Measurements from ENCODE around the gene VPREB3.
A peak's percentile ranks its signal among the peaks of the same experiment; 100 is the strongest.
"Not testable (repeated sequence)": the region's sequence is repeated elsewhere in the genome, so short reads cannot be mapped to it uniquely, and the experiment has no call there.

Gene VPREB3

GRCh38 chr22:23750714-23751440 is 3.3 kb downstream of the VPREB3 start, which contains the start of gene ZNF70:
Gene ZNF70 (minus strand): TSS chr22:23751112. CDS start chr22:23745140, 5,972 bp downstream.
- FAIRE-seq (peak; percentile 90), DNase-seq (ENCODE audit: insufficient read length, low spot score) (peak; percentile 88)
- TF ChIP-seq TAF1 (IDR thresholded peaks at IDR 0.05; ENCODE audit: low read depth, low read length): peak; percentile 43; the same call in 1 of the 2 replicates
- no peak for TF ChIP-seq SPI1 (IDR thresholded peaks at IDR 0.05; ENCODE audit: low read depth, low read length)

GRCh38 chr22:23750367-23750713 is 3.9 kb downstream of the VPREB3 start:
- no peak for DNase-seq (ENCODE audit: insufficient read length, low spot score)
- no peak for FAIRE-seq
- TF ChIP-seq PAX5 (IDR thresholded peaks at IDR 0.05; ENCODE audit: insufficient read depth, low read length, severe bottlenecking): no peak
- no peak for TF ChIP-seq TAF1 (IDR thresholded peaks at IDR 0.05; ENCODE audit: low read depth, low read length)
- no peak for TF ChIP-seq POLR2A (IDR thresholded peaks at IDR 0.05; ENCODE audit: low read depth, low read length)
- TF ChIP-seq POLR2AphosphoS5 (IDR thresholded peaks at IDR 0.05; ENCODE audit: low read depth, low read length): no peak
- no peak for TF ChIP-seq SPI1 (IDR thresholded peaks at IDR 0.05; ENCODE audit: low read depth, low read length)
- no peak for TF ChIP-seq POU2F2 (IDR thresholded peaks at IDR 0.05; ENCODE audit: low read depth, low read length)

- FAIRE-seq (peak; percentile 9), DNase-seq (ENCODE audit: insufficient read length, low spot score) (no peak)
- TF ChIP-seq POU2F2 (IDR thresholded peaks at IDR 0.05; ENCODE audit: low read depth, low read length) (no peak), PAX5 (IDR thresholded peaks at IDR 0.05; ENCODE audit: insufficient read depth, low read length, severe bottlenecking) (no peak), POLR2A (IDR thresholded peaks at IDR 0.05; ENCODE audit: low read depth, low read length) (no peak), TAF1 (IDR thresholded peaks at IDR 0.05; ENCODE audit: low read depth, low read length) (no peak), SPI1 (IDR thresholded peaks at IDR 0.05; ENCODE audit: low read depth, low read length) (no peak), POLR2AphosphoS5 (IDR thresholded peaks at IDR 0.05; ENCODE audit: low read depth, low read length) (no peak)
These were observed 4.4 kb downstream of the VPREB3 start for GRCh38 chr22:23749841-23750301.

- FAIRE-seq: no peak
- no peak for DNase-seq (ENCODE audit: insufficient read length, low spot score)
- TF ChIP-seq PAX5 (IDR thresholded peaks at IDR 0.05; ENCODE audit: insufficient read depth, low read length, severe bottlenecking): no peak
- no peak for TF ChIP-seq SPI1 (IDR thresholded peaks at IDR 0.05; ENCODE audit: low read depth, low read length)
- TF ChIP-seq POLR2A (IDR thresholded peaks at IDR 0.05; ENCODE audit: low read depth, low read length): no peak
- no peak for TF ChIP-seq TAF1 (IDR thresholded peaks at IDR 0.05; ENCODE audit: low read depth, low read length)
- no peak for TF ChIP-seq POU2F2 (IDR thresholded peaks at IDR 0.05; ENCODE audit: low read depth, low read length)
- no peak for TF ChIP-seq POLR2AphosphoS5 (IDR thresholded peaks at IDR 0.05; ENCODE audit: low read depth, low read length)
These were observed 8.4 kb downstream of the VPREB3 start for GRCh38 chr22:23745791-23746190.

- TF ChIP-seq POLR2AphosphoS5 (IDR thresholded peaks at IDR 0.05; ENCODE audit: low read depth, low read length) (no peak), SPI1 (IDR thresholded peaks at IDR 0.05; ENCODE audit: low read depth, low read length) (no peak), POU2F2 (IDR thresholded peaks at IDR 0.05; ENCODE audit: low read depth, low read length) (no peak), PAX5 (IDR thresholded peaks at IDR 0.05; ENCODE audit: insufficient read depth, low read length, severe bottlenecking) (no peak), POLR2A (IDR thresholded peaks at IDR 0.05; ENCODE audit: low read depth, low read length) (no peak), TAF1 (IDR thresholded peaks at IDR 0.05; ENCODE audit: low read depth, low read length) (no peak)
- DNase-seq (ENCODE audit: insufficient read length, low spot score) (no peak), FAIRE-seq (no peak)
These were observed 9.7 kb downstream of the VPREB3 start for GRCh38 chr22:23744485-23744884.

- FAIRE-seq (no peak), DNase-seq (ENCODE audit: insufficient read length, low spot score) (no peak)
- TF ChIP-seq POU2F2 (IDR thresholded peaks at IDR 0.05; ENCODE audit: low read depth, low read length) (no peak), TAF1 (IDR thresholded peaks at IDR 0.05; ENCODE audit: low read depth, low read length) (no peak), SPI1 (IDR thresholded peaks at IDR 0.05; ENCODE audit: low read depth, low read length) (no peak), PAX5 (IDR thresholded peaks at IDR 0.05; ENCODE audit: insufficient read depth, low read length, severe bottlenecking) (no peak), POLR2A (IDR thresholded peaks at IDR 0.05; ENCODE audit: low read depth, low read length) (no peak), POLR2AphosphoS5 (IDR thresholded peaks at IDR 0.05; ENCODE audit: low read depth, low read length) (no peak)
These were observed 10.2 kb downstream of the VPREB3 start for GRCh38 chr22:23744001-23744400.

GRCh38 chr22:23743303-23743705 is 10.9 kb downstream of the VPREB3 start:
- no peak for TF ChIP-seq POLR2A (IDR thresholded peaks at IDR 0.05; ENCODE audit: low read depth, low read length)
- no peak for TF ChIP-seq POU2F2 (IDR thresholded peaks at IDR 0.05; ENCODE audit: low read depth, low read length)
- no peak for TF ChIP-seq PAX5 (IDR thresholded peaks at IDR 0.05; ENCODE audit: insufficient read depth, low read length, severe bottlenecking)
- no peak for TF ChIP-seq POLR2AphosphoS5 (IDR thresholded peaks at IDR 0.05; ENCODE audit: low read depth, low read length)
- TF ChIP-seq TAF1 (IDR thresholded peaks at IDR 0.05; ENCODE audit: low read depth, low read length): no peak
- no peak for TF ChIP-seq SPI1 (IDR thresholded peaks at IDR 0.05; ENCODE audit: low read depth, low read length)
- DNase-seq (ENCODE audit: insufficient read length, low spot score) (no peak), FAIRE-seq (no peak)

- no peak for DNase-seq (ENCODE audit: insufficient read length, low spot score)
- no peak for TF ChIP-seq POLR2AphosphoS5 (IDR thresholded peaks at IDR 0.05; ENCODE audit: low read depth, low read length)
- TF ChIP-seq POU2F2 (IDR thresholded peaks at IDR 0.05; ENCODE audit: low read depth, low read length): no peak
- no peak for TF ChIP-seq POLR2A (IDR thresholded peaks at IDR 0.05; ENCODE audit: low read depth, low read length)
- no peak for TF ChIP-seq PAX5 (IDR thresholded peaks at IDR 0.05; ENCODE audit: insufficient read depth, low read length, severe bottlenecking)
- no peak for TF ChIP-seq SPI1 (IDR thresholded peaks at IDR 0.05; ENCODE audit: low read depth, low read length)
- TF ChIP-seq TAF1 (IDR thresholded peaks at IDR 0.05; ENCODE audit: low read depth, low read length): no peak
- no peak for FAIRE-seq
These were observed 11.5 kb downstream of the VPREB3 start for GRCh38 chr22:23742505-23743264.

GRCh38 chr22:23737696-23738095 is 16.5 kb downstream of the VPREB3 start:
- DNase-seq (ENCODE audit: insufficient read length, low spot score) (no peak), FAIRE-seq (no peak)
- no peak for TF ChIP-seq TAF1 (IDR thresholded peaks at IDR 0.05; ENCODE audit: low read depth, low read length)
- TF ChIP-seq PAX5 (IDR thresholded peaks at IDR 0.05; ENCODE audit: insufficient read depth, low read length, severe bottlenecking): no peak
- no peak for TF ChIP-seq POLR2A (IDR thresholded peaks at IDR 0.05; ENCODE audit: low read depth, low read length)
- no peak for TF ChIP-seq POU2F2 (IDR thresholded peaks at IDR 0.05; ENCODE audit: low read depth, low read length)
- TF ChIP-seq SPI1 (IDR thresholded peaks at IDR 0.05; ENCODE audit: low read depth, low read length): no peak
- no peak for TF ChIP-seq POLR2AphosphoS5 (IDR thresholded peaks at IDR 0.05; ENCODE audit: low read depth, low read length)

- FAIRE-seq; DNase-seq (ENCODE audit: insufficient read length, low spot score): not testable (repeated sequence)
These were observed 26.1 kb downstream of the VPREB3 start for GRCh38 chr22:23728108-23728507.

All from GM12891 (cell line).